ENCODE results near the gene PAFAH2.

DNA sequence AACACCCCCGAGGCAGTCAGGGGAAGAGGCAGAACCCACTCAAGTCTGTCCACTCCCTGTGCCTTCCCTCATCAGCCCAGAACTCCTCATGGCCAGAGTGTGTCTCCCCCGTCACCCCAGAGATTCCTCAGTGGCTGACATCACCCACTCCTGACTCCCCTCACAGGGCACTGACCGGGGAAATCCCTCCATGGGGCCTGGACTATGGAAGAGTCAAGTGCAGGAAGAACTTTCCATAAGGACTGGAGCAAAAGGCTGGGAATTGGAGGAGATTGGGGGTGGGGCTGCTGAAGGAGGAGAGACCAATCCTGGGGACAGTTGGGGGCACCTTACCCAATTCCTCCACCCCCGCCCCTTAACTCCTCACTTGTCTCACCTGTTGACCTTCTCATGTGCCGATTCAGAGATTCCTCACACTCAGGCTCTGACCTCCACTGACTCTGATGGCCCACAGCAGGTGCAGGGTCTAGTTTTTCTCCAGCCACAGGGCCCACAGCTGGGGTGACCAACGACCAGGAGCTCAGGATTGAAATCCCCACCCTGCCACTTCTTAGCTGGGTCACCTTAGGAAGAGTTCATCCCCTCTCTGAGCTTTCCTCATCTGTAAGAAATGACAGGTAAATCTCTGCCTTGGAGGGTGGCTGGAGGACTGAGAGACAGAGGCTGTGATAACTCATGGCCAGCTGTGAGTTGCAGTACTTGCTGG, 23.2 kb upstream of the PAFAH2 start:
- TF ChIP-seq TCF7L2 (IDR thresholded peaks at IDR 0.05; ENCODE audit: borderline replicate concordance, low read depth, low read length), result no peak
- TF ChIP-seq, protein P1, sequence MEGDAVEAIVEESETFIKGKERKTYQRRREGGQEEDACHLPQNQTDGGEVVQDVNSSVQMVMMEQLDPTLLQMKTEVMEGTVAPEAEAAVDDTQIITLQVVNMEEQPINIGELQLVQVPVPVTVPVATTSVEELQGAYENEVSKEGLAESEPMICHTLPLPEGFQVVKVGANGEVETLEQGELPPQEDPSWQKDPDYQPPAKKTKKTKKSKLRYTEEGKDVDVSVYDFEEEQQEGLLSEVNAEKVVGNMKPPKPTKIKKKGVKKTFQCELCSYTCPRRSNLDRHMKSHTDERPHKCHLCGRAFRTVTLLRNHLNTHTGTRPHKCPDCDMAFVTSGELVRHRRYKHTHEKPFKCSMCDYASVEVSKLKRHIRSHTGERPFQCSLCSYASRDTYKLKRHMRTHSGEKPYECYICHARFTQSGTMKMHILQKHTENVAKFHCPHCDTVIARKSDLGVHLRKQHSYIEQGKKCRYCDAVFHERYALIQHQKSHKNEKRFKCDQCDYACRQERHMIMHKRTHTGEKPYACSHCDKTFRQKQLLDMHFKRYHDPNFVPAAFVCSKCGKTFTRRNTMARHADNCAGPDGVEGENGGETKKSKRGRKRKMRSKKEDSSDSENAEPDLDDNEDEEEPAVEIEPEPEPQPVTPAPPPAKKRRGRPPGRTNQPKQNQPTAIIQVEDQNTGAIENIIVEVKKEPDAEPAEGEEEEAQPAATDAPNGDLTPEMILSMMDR (tag by site-specific recombination; IDR thresholded peaks at IDR 0.05), result no peak
- no peak for TF ChIP-seq ZNF398 (tag by site-specific recombination; IDR thresholded peaks at IDR 0.05)
- TF ChIP-seq ZFP3 (tag by site-specific recombination; IDR thresholded peaks at IDR 0.05; ENCODE audit: low read depth), result no peak
- no peak for TF ChIP-seq ZNF274 (IDR thresholded peaks at IDR 0.05; ENCODE audit: low read length)
- TF ChIP-seq ZNF274 (tag by site-specific recombination; IDR thresholded peaks at IDR 0.05; ENCODE audit: borderline replicate concordance), result no peak
- TF ChIP-seq ZBTB8A (tag by site-specific recombination; IDR thresholded peaks at IDR 0.05), result no peak
- no peak for TF ChIP-seq ZBTB7A (tag by site-specific recombination; IDR thresholded peaks at IDR 0.05; ENCODE audit: low read depth)
- no peak for TF ChIP-seq TRIM28 (IDR thresholded peaks at IDR 0.05; ENCODE audit: borderline replicate concordance, low read length)
- no peak for TF ChIP-seq REST (tag by site-specific recombination; IDR thresholded peaks at IDR 0.05)
- no peak for TF ChIP-seq ZNF521 (tag by site-specific recombination; IDR thresholded peaks at IDR 0.05)
- no peak for TF ChIP-seq INSM2 (tag by site-specific recombination; IDR thresholded peaks at IDR 0.05)
- no peak for TF ChIP-seq ZBTB20 (tag by site-specific recombination; IDR thresholded peaks at IDR 0.05)
